Breast epithelium (tissue), 4 donors: ENCODE results near the gene ARHGEF1. TPM values are rescaled to one million over a fixed set of nuclear protein-coding genes. Genes with fewer than 3 reads are reported as not detected.
A peak's percentile ranks its signal among the peaks of the same experiment; 100 is the strongest.

Source experiments
- DNase-seq, 2 donors: peaks; one replicate each; pipeline ENCODE4 v3.0.0-alpha.2; 2019; ENCODE audit warnings: low spot score in 2 of 2
- H3K27ac ChIP-seq, 2 donors: fragments of 200-600 bp; sonication (generic) in 1 of 2; one replicate each; pipeline ENCODE4 v1.5.1; 2016 to 2019; ENCODE audit warnings: mild to moderate bottlenecking in 1 of 2
- H3K27me3 ChIP-seq, 2 donors: fragments of 200-600 bp; sonication (generic) in 1 of 2; one replicate each; pipeline versions ENCODE4 v1.5.1 to v1.6.0; 2017 to 2019; ENCODE audit warnings: control low read depth in 1 of 2, mild to moderate bottlenecking in 1 of 2
- H3K36me3 ChIP-seq: fragments of 200-600 bp; one replicate; pipeline ENCODE4 v1.5.1; 2019
- H3K4me1 ChIP-seq, 2 donors: fragments of 200-600 bp; sonication (generic); one replicate each; pipeline ENCODE4 v1.5.1; 2016 to 2019; ENCODE audit warnings: control low read depth in 1 of 2
- H3K4me3 ChIP-seq, 3 donors: fragments of 200-600 bp; sonication (generic); 1 replicate in 2 of 3; 2 replicates in 1 of 3; pipeline ENCODE4 v1.5.1; 2016 to 2019; ENCODE audit warnings: mild to moderate bottlenecking in 3 of 3, moderate library complexity in 2 of 3
- H3K9me3 ChIP-seq, 2 donors: fragments of 200-600 bp; sonication (generic) in 1 of 2; one replicate each; pipeline ENCODE4 v1.5.1; 2016 to 2019; ENCODE audit warnings: control low read depth in 1 of 2
- CTCF ChIP-seq, 3 donors: fragments of 450-650 bp; IDR thresholded peaks; one replicate each; pipeline ENCODE4 v1.5.1; 2016 to 2017; ENCODE audit warnings: antibody characterized with exemption in 3 of 3, mild to moderate bottlenecking in 3 of 3, moderate library complexity in 3 of 3
- POLR2A ChIP-seq: fragments of 450-650 bp; IDR thresholded peaks from one replicate; pipeline ENCODE4 v1.6.1; 2016; ENCODE audit warnings: antibody characterized with exemption, mild to moderate bottlenecking, moderate library complexity
- POLR2AphosphoS5 ChIP-seq, 3 donors: sonication (generic); formaldehyde crosslinking; IDR thresholded peaks; one replicate each; pipeline ENCODE4 v1.6.1; 2017; ENCODE audit warnings: antibody characterized with exemption in 3 of 3
- intact Hi-C: fragments of 100-400 bp; cut with DNase I; formaldehyde crosslinking; loops from one replicate; pipeline ENCODE4 v1.15.1; 2023; ENCODE audit warnings: low total_unique reads
- total RNA-seq, 3 donors: library from RNA; depleted of rRNA; stranded (reverse); fragments of >200 nt; gene quantifications; one replicate each; pipeline ENCODE4 v1.1.0, GENCODE V29; 2016

Gene ARHGEF1
- total RNA-seq, 3 donors from 2014 or later = 55.0 to 61.9 (median 55.7) TPM

- Histone ChIP-seq H3K27me3 (no peaks in the 10 kb centered on the region), H3K36me3 (no peaks in the 10 kb centered on the region), H3K27ac (no peak overlapping the region), H3K4me3 (no peak overlapping the region), H3K9me3 (no peaks in the 10 kb centered on the region), H3K4me1 (peaks cover 0 to 1% of the 10 kb centered on the region in 2 donors)
- no peak for DNase-seq
- no peak for TF ChIP-seq POLR2AphosphoS5 (IDR thresholded peaks at IDR 0.05)
- TF ChIP-seq POLR2A = no peak
- no peak for TF ChIP-seq CTCF (IDR thresholded peaks at IDR 0.05)
- intact Hi-C loops = no loop called here
Observed at GRCh38 chr19:41879670-41880328, 3.2 kb upstream of the ARHGEF1 start.

GRCh38 chr19:41880329-41880708, 2.7 kb upstream of the ARHGEF1 start:
- Histone ChIP-seq H3K27ac (no peak overlapping the region), H3K36me3 (no peaks in the 10 kb centered on the region), H3K4me1 (peaks cover 0 to 6% of the 10 kb centered on the region in 2 donors), H3K4me3 (no peak overlapping the region), H3K9me3 (no peaks in the 10 kb centered on the region), H3K27me3 (no peaks in the 10 kb centered on the region)
- intact Hi-C loops = no loop called here
- no peak for TF ChIP-seq POLR2A
- TF ChIP-seq CTCF (IDR thresholded peaks at IDR 0.05) = no peak
- TF ChIP-seq POLR2AphosphoS5 (IDR thresholded peaks at IDR 0.05) = no peak
- DNase-seq = no peak

- H3K4me1 ChIP-seq = peaks cover 0 to 6% of the 10 kb centered on the region in 2 donors
Observed at GRCh38 chr19:41883463-41883820, 458 bp downstream of the ARHGEF1 start.

GRCh38 chr19:41883821-41884733, 1.1 kb downstream of the ARHGEF1 start:
- TF ChIP-seq CTCF (IDR thresholded peaks at IDR 0.05) = no peak
- TF ChIP-seq POLR2AphosphoS5 (IDR thresholded peaks at IDR 0.05) = peak; percentile 32 to 68 (median 63)
- peak; percentile 20 for TF ChIP-seq POLR2A
- Histone ChIP-seq H3K9me3 (no peaks in the 10 kb centered on the region), H3K27ac (peak overlapping the region; percentile 87 to 90), H3K4me1 (peaks cover 0 to 6% of the 10 kb centered on the region in 2 donors), H3K36me3 (no peaks in the 10 kb centered on the region), H3K27me3 (no peaks in the 10 kb centered on the region), H3K4me3 (peak overlapping the region; percentile 87 to 96 (median 94))
- intact Hi-C loops = no loop called here
- peak; percentile 93 to 94 for DNase-seq

More at GRCh38 chr19:41883463-41883820, 458 bp downstream of the ARHGEF1 start:
- H3K36me3 ChIP-seq = no peaks in the 10 kb centered on the region
- no peak for DNase-seq
- intact Hi-C loops = no loop called here
- H3K4me3 ChIP-seq = peak overlapping the region; percentile 87 to 96 (median 94)
- H3K9me3 ChIP-seq = no peaks in the 10 kb centered on the region
- no peak for TF ChIP-seq POLR2AphosphoS5 (IDR thresholded peaks at IDR 0.05)
- TF ChIP-seq CTCF (IDR thresholded peaks at IDR 0.05) = no peak
- TF ChIP-seq POLR2A = no peak
- no peaks in the 10 kb centered on the region for H3K27me3 ChIP-seq
- peak overlapping the region; percentile 87 to 90 for H3K27ac ChIP-seq
